Activated T-cell treated with anti-CD3 and anti-CD28 coated beads, Interleukin-2, amount 50 U/mL, for 4 hours (primary cell): ENCODE data around the gene RAD1. TPM values are rescaled to one million over a fixed set of nuclear protein-coding genes. Genes with fewer than 3 reads are reported as not detected.

Experiments
- ATAC-seq, 2 donors: fragments of 200-7000 bp; cut with Tn5 transposase; one replicate each; pipeline ENCODE4 v1.10.0; 2021
- DNase-seq: peaks from one replicate; pipeline ENCODE4 v3.0.0-alpha.2; 2020
- H3K27me3 Mint-ChIP-seq: one replicate; pipeline ENCODE4 v1.8.0; 2021; ENCODE audit warnings: low read depth, mixed read lengths
- H3K36me3 Mint-ChIP-seq: one replicate; pipeline ENCODE4 v1.8.0; 2022; ENCODE audit warnings: mixed read lengths; ENCODE audit not compliant: insufficient read depth
- H3K4me1 Mint-ChIP-seq: one replicate; pipeline ENCODE4 v1.8.0; 2021; ENCODE audit warnings: low read depth, mixed read lengths
- H3K4me3 Mint-ChIP-seq: one replicate; pipeline ENCODE4 v1.8.0; 2021; ENCODE audit warnings: mild to moderate bottlenecking, moderate library complexity, mixed read lengths
- H3K9me3 Mint-ChIP-seq: one replicate; pipeline ENCODE4 v1.8.0; 2021; ENCODE audit warnings: mixed read lengths
- total RNA-seq, 3 donors: library from RNA; stranded (reverse); gene quantifications; one replicate each; pipeline ENCODE4 v1.2.1, GENCODE V29; 2021

RAD1 gene
- total RNA-seq, 3 donors from 2014 or later: 45.3 to 50.1 (median 49.6) TPM

- Mint-ChIP-seq H3K9me3 (no peaks in the 10 kb centered on the region), H3K4me1 (no peaks in the 10 kb centered on the region), H3K4me3 (no peak overlapping the region), H3K36me3 (no peaks in the 10 kb centered on the region), H3K27me3 (no peaks in the 10 kb centered on the region)
- no peak for DNase-seq
- no peak for ATAC-seq
Measured at GRCh38 chr5:34865091-34865490, 50.2 kb downstream of the RAD1 start.

GRCh38 chr5:34863946-34864345 lies 51.4 kb downstream of the RAD1 start:
- Mint-ChIP-seq H3K4me1 (no peaks in the 10 kb centered on the region), H3K9me3 (no peaks in the 10 kb centered on the region), H3K27me3 (no peaks in the 10 kb centered on the region), H3K36me3 (no peaks in the 10 kb centered on the region), H3K4me3 (no peak overlapping the region)
- no peak for ATAC-seq
- no peak for DNase-seq

- H3K27me3 Mint-ChIP-seq: no peaks in the 10 kb centered on the region
- H3K36me3 Mint-ChIP-seq: no peaks in the 10 kb centered on the region
- H3K9me3 Mint-ChIP-seq: no peaks in the 10 kb centered on the region
- H3K4me3 Mint-ChIP-seq: no peak overlapping the region
- no peak for ATAC-seq
- H3K4me1 Mint-ChIP-seq: no peaks in the 10 kb centered on the region
- no peak for DNase-seq
Measured at GRCh38 chr5:34859253-34859652, 56.1 kb downstream of the RAD1 start.

- no peak for ATAC-seq
- no peaks in the 10 kb centered on the region for H3K4me1 Mint-ChIP-seq
- no peak for DNase-seq
- H3K36me3 Mint-ChIP-seq: no peaks in the 10 kb centered on the region
- no peaks in the 10 kb centered on the region for H3K9me3 Mint-ChIP-seq
- H3K4me3 Mint-ChIP-seq: no peak overlapping the region
- no peaks in the 10 kb centered on the region for H3K27me3 Mint-ChIP-seq
Measured at GRCh38 chr5:34858790-34859189, 56.5 kb downstream of the RAD1 start.

GRCh38 chr5:34857894-34858293 lies 57.4 kb downstream of the RAD1 start:
- H3K27me3 Mint-ChIP-seq: no peaks in the 10 kb centered on the region
- ATAC-seq (no peak), DNase-seq (no peak)
- no peaks in the 10 kb centered on the region for H3K4me1 Mint-ChIP-seq
- H3K36me3 Mint-ChIP-seq: no peaks in the 10 kb centered on the region
- H3K9me3 Mint-ChIP-seq: no peaks in the 10 kb centered on the region
- H3K4me3 Mint-ChIP-seq: no peak overlapping the region

- ATAC-seq: no peak
- Mint-ChIP-seq H3K36me3 (no peaks in the 10 kb centered on the region), H3K9me3 (no peaks in the 10 kb centered on the region), H3K27me3 (no peaks in the 10 kb centered on the region), H3K4me3 (no peak overlapping the region), H3K4me1 (no peaks in the 10 kb centered on the region)
- DNase-seq: no peak
Measured at GRCh38 chr5:34857161-34857560, 58.1 kb downstream of the RAD1 start.

Other genes starting within 250 kb of the RAD1 start
- under 1 TPM in 1 of 3 donors, not detected in 2; 0.10 TPM for gene TTC23L, start 76.3 kb downstream of the RAD1 start, total RNA-seq
- 100 to 1,000 TPM; 134 to 152 (median 138) TPM for gene BRIX1, start 207 bp upstream of the RAD1 start, total RNA-seq
- gene DNAJC21, start 14.1 kb upstream of the RAD1 start, total RNA-seq: 10 to 100 TPM; 56.3 to 64.0 (median 61.7) TPM
- not detected for gene AGXT2, start 132.4 kb upstream of the RAD1 start, total RNA-seq